Testis (tissue), 3 donors: ENCODE results near the gene KDM3B. TPM values are rescaled to one million over a fixed set of nuclear protein-coding genes. Genes with fewer than 3 reads are reported as not detected.

Experiments
- DNase-seq: peaks from one replicate; pipeline ENCODE4 v3.0.0-alpha.2; 2019
- H3K27ac ChIP-seq, 2 donors: fragments of 200-600 bp; sonication (generic); one replicate each; pipeline ENCODE4 v1.5.1; 2019
- H3K27me3 ChIP-seq: fragments of 200-600 bp; sonication (generic); one replicate; pipeline ENCODE4 v1.5.1; 2019
- H3K36me3 ChIP-seq: fragments of 200-600 bp; sonication (generic); one replicate; pipeline ENCODE4 v1.5.1; 2017; ENCODE audit warnings: low read depth; ENCODE audit errors: missing control alignments
- H3K4me1 ChIP-seq: fragments of 200-600 bp; sonication (generic); one replicate; pipeline ENCODE4 v1.5.1; 2019
- H3K4me3 ChIP-seq, 2 donors: fragments of 200-600 bp; sonication (generic); one replicate each; pipeline ENCODE4 v1.5.1; 2017 to 2019
- H3K9me3 ChIP-seq: fragments of 200-600 bp; sonication (generic); one replicate; pipeline ENCODE4 v1.5.1; 2017
- POLR2A ChIP-seq: fragments of 450-650 bp; IDR thresholded peaks from one replicate; pipeline ENCODE4 v1.6.1; 2017; ENCODE audit warnings: antibody characterized with exemption, mild to moderate bottlenecking, moderate library complexity
- WGBS, 2 donors: methylation state at CpG; one replicate each; pipeline ENCODE4 v1.1.5; 2018; 5-methylcytosine and 5-hydroxymethylcytosine counted together
- intact Hi-C: fragments of 100-400 bp; cut with DNase I; formaldehyde crosslinking; loops from one replicate; pipeline ENCODE4 v1.15.1; 2023; ENCODE audit warnings: low total_unique reads
- polyA plus RNA-seq: library from polyadenylated mRNA; stranded (reverse); fragments of 350-450 nt; fragmentation: Illumina TruSeq; extraction: RNeasy Lipid Tissue Mini Kit (QIAGEN cat#74804); gene quantifications from one replicate; pipeline ENCODE4 v1.2.3, GENCODE V29; 2014; ENCODE audit warnings: low read depth, low replicate concordance; ENCODE audit not compliant: insufficient read depth
- total RNA-seq, 2 donors: library from RNA; depleted of rRNA; stranded (reverse); fragments of >200 nt; gene quantifications; one replicate each; pipeline ENCODE4 v1.2.3, GENCODE V29; 2016
- TF ChIP-seq, protein P1 (sequence below), 3 experiments: fragments of 450-650 bp in 2 of 3; fragments of 200-600 bp in 1 of 3; sonication (generic) in 1 of 3; IDR thresholded peaks; one replicate each; pipeline ENCODE4 v1.5.1; 2016 to 2019; ENCODE audit warnings: antibody characterized with exemption in 3 of 3, mild to moderate bottlenecking in 2 of 3, moderate library complexity in 1 of 3

Gene KDM3B
- total and polyA plus RNA-seq, 3 donors from 2014 or later: 61.8 to 85.3 (median 81.1) TPM

DNA sequence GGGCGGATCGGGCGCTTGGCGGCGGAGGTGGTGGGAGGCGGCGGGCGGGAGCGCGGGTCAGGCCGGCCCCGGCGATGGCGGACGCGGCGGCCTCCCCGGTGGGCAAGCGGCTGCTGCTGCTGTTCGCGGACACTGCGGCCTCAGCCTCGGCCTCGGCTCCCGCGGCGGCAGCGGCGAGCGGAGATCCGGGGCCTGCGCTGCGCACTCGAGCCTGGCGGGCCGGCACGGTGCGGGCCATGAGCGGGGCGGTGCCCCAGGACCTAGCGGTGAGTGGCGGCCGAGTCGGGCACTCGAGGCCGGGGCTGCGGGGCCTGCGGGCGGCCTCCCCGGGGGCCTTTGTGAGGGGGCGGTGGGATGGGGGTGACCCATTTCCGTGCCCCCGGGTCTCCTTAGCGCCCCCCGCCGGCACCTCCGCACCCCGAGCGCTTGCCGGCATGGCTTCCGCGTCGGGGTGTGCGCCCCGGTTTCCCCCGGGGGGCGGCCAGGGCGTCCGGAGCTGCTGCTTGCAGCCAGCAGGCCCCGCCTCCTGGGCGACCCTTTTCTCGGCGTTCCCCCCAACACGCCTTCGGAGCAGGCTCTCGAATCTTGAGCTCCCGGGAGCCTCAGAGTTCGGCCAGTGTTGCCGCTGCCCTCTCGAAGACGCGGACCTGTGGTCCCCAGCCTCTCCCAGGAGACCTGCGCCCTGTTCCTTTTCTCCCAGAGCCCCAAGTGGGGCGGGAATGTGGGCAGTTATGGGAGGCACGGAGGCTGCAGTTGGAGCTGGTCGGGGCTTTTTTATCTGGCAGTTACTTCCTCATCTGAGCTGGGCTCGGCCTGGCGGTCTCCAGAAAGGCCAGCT lies 456 bp downstream of the KDM3B start:
- no peaks in the 10 kb centered on the region for H3K9me3 ChIP-seq
- TF ChIP-seq, protein P1, sequence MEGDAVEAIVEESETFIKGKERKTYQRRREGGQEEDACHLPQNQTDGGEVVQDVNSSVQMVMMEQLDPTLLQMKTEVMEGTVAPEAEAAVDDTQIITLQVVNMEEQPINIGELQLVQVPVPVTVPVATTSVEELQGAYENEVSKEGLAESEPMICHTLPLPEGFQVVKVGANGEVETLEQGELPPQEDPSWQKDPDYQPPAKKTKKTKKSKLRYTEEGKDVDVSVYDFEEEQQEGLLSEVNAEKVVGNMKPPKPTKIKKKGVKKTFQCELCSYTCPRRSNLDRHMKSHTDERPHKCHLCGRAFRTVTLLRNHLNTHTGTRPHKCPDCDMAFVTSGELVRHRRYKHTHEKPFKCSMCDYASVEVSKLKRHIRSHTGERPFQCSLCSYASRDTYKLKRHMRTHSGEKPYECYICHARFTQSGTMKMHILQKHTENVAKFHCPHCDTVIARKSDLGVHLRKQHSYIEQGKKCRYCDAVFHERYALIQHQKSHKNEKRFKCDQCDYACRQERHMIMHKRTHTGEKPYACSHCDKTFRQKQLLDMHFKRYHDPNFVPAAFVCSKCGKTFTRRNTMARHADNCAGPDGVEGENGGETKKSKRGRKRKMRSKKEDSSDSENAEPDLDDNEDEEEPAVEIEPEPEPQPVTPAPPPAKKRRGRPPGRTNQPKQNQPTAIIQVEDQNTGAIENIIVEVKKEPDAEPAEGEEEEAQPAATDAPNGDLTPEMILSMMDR (IDR thresholded peaks at IDR 0.05): peak in 1 of 3 experiments; percentile 40
- TF ChIP-seq POLR2A: no peak
- WGBS, 2 donors: 0 to 1% methylated on average over 8 to 36 of the region's 88 CpGs
- H3K4me1 ChIP-seq: peaks cover 12% of the 10 kb centered on the region
- no peaks in the 10 kb centered on the region for H3K36me3 ChIP-seq
- peak overlapping the region; percentile 96 to 97 for H3K27ac ChIP-seq
- intact Hi-C loops: no loop called here
- H3K4me3 ChIP-seq: peak overlapping the region; percentile 92 to 94
- DNase-seq: peak; percentile 69
- H3K27me3 ChIP-seq: no peaks in the 10 kb centered on the region

DNA sequence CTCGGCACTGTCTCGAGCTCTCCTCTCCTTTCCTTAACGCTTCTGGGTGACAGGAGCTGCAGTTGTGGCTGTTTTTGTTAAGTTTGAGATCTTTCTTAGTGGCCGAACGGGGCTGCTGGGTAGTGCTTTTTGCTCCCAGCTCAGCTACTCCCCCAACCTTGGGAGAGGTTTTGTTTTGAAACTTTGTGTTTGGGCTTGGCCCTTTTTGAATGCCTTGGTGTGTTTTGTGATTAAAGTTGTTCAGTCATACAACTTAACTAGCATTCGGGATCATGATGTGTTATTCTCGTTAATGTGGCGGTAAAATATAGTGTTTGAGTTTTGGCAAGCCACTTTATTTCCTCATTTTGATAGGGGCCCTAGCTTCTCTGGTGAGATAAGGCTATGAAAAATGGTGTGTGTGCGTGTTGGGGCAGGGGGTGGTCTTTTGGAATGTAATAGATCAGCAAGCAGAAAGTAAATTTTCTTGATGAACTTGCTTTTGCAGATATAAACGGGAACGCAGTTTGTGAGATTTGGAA lies 1.1 kb downstream of the KDM3B start:
- H3K27ac ChIP-seq: peak overlapping the region; percentile 96 to 97
- peak overlapping the region; percentile 92 to 94 for H3K4me3 ChIP-seq
- no peaks in the 10 kb centered on the region for H3K9me3 ChIP-seq
- intact Hi-C loops: no loop called here
- H3K36me3 ChIP-seq: no peaks in the 10 kb centered on the region
- DNase-seq: no peak
- TF ChIP-seq POLR2A: no peak
- TF ChIP-seq, protein P1 (IDR thresholded peaks at IDR 0.05): no peak
- H3K27me3 ChIP-seq: no peaks in the 10 kb centered on the region
- H3K4me1 ChIP-seq: peaks cover 12% of the 10 kb centered on the region
- WGBS, 2 donors: 1% methylated on average over 11 of the region's 11 CpGs

DNA sequence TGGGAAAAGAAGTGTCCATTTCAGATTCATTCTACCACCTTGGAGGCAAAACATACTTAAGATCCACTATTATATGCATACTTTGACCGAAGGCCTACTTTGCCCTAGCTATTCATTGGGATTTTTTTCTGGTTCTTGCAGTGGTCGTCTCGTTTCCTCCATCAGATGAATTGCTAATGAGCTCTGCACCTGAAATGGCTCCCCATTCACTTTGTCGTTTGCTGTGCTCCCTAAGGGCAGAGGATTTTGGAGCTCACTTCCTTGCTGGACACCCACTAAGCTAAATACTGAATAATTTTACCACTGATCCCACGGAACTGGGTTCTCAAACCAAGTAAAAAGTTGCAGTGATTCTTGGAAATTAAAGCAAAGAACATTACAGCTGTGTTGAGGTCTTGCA lies 1.9 kb downstream of the KDM3B start:
- H3K27ac ChIP-seq: peak overlapping the region in 1 of 2 donors; percentile 97
- no peaks in the 10 kb centered on the region for H3K27me3 ChIP-seq
- intact Hi-C loops: no loop called here
- no peaks in the 10 kb centered on the region for H3K9me3 ChIP-seq
- DNase-seq: no peak
- TF ChIP-seq, protein P1 (IDR thresholded peaks at IDR 0.05): no peak
- no peak for TF ChIP-seq POLR2A
- H3K4me3 ChIP-seq: no peak overlapping the region
- no peaks in the 10 kb centered on the region for H3K36me3 ChIP-seq
- 6 to 9% methylated on average over 5 of the region's 5 CpGs for WGBS, 2 donors
- H3K4me1 ChIP-seq: peaks cover 12% of the 10 kb centered on the region

DNA sequence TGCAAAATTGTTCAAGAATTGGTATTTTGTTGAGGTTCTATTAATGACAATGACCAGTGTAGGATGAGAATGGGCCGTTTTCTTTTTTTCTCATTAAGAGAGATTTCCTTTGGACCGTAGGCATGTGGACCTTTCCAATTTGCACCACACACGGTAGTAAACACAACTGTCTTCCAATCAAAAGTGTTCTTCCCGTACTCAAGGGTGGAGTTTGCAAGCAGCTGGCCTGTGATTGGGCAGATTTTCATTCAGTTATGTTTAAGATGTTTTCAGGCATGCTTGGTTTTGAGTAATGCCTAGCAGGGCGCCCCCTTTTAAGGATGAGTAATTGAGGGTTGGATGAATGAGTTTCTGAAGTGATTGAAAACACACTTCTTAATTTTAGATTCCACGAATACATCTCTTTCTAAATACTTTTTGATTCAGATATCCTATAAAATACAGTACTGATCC lies 2.5 kb downstream of the KDM3B start:
- H3K36me3 ChIP-seq: no peaks in the 10 kb centered on the region
- TF ChIP-seq POLR2A: no peak
- TF ChIP-seq, protein P1 (IDR thresholded peaks at IDR 0.05): no peak
- WGBS, 2 donors: 15 to 17% methylated on average over 6 of the region's 6 CpGs
- no peak overlapping the region for H3K4me3 ChIP-seq
- peak; percentile 53 for DNase-seq
- H3K27ac ChIP-seq: peak overlapping the region in 1 of 2 donors; percentile 97
- H3K9me3 ChIP-seq: no peaks in the 10 kb centered on the region
- intact Hi-C loops: no loop called here
- no peaks in the 10 kb centered on the region for H3K27me3 ChIP-seq
- H3K4me1 ChIP-seq: peaks cover 12% of the 10 kb centered on the region
